Skeletal muscle satellite cell (primary cell): Measurements from ENCODE around the gene FHIT.

ENCODE experiments used
- H3K27me3 ChIP-seq: 2 replicates; pipeline ENCODE4 v1.7.0; 2013; ENCODE audit warnings: low read length; ENCODE audit not compliant: control insufficient read depth, insufficient read depth
- H3K36me3 ChIP-seq: 2 replicates; pipeline ENCODE4 v1.7.0; 2013; ENCODE audit warnings: mild to moderate bottlenecking, control low read depth, low read length; ENCODE audit not compliant: insufficient read depth
- H3K4me1 ChIP-seq: 2 replicates; pipeline ENCODE4 v1.7.0; 2013; ENCODE audit warnings: low read length; ENCODE audit not compliant: control insufficient read depth, insufficient read depth
- H3K4me2 ChIP-seq: 2 replicates; pipeline ENCODE4 v1.7.0; 2013; ENCODE audit warnings: mild to moderate bottlenecking, low read length
- H3K4me3 ChIP-seq: 2 replicates; pipeline ENCODE4 v1.7.0; 2013; ENCODE audit warnings: low read length
- H3K9ac ChIP-seq: 2 replicates; pipeline ENCODE4 v1.7.0; 2013; ENCODE audit warnings: mild to moderate bottlenecking, low read depth, low read length, moderate library complexity
- H3K9me3 ChIP-seq: replicated peaks from 2 replicates; pipeline ENCODE4 v1.7.0; 2013; ENCODE audit warnings: mild to moderate bottlenecking, control low read depth, low read length

Gene FHIT

DNA sequence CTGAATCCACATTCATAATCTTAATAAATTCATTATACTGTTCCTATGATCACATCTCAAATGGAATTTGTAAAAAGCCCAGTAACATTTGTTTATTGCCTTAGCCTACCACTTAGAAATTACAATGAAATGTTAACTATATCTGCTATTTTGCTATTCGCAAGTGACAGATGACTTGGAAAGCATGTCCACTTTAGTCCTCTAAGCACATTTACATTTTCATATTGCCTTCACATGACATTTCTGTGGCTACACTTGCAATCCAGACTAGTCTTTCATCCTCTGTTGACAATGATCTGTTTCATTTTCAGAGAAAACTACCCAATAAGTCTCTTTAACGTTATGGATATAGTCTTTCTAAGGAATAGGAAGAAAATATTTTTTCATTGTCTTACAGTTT is 741.8 kb downstream of the FHIT start:
- no peaks in the 10 kb centered on the region for H3K27me3 ChIP-seq
- H3K9ac ChIP-seq, result no peak overlapping the region
- no peak overlapping the region for H3K4me2 ChIP-seq
- H3K4me3 ChIP-seq, result no peak overlapping the region
- H3K9me3 ChIP-seq, result no peaks in the 10 kb centered on the region
- no peaks in the 10 kb centered on the region for H3K36me3 ChIP-seq
- H3K4me1 ChIP-seq, result no peaks in the 10 kb centered on the region

DNA sequence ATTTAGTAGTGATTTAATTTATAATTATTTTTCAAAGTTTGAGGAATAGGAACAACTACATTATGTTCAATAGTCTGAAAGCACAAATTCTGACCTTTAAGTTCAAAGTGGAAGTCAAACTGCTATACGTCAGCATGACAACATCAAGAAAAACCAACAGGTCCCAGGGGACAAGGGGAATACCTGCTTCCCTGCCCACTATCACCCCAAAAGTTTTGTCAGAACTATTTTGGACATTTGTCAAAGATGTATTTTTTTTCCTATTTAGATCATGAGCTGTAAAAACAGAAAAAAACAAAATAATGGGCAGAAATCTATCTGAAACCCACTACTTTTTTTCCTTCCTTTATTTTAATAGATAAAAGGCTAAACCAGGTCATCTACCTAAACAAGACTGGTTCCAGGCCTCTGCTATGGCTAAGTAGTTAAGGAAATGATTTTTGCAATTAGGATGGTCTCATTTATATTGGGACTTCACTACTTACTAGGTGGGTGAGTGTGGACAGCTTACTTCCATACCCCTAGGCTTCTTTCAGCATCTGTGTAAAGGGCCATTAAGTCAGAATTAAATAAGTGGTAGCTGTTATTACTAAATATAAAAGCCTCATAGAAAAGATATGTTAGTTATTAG is 746.3 kb downstream of the FHIT start:
- H3K9ac ChIP-seq, result no peak overlapping the region
- H3K4me1 ChIP-seq, result no peaks in the 10 kb centered on the region
- H3K9me3 ChIP-seq, result no peaks in the 10 kb centered on the region
- no peak overlapping the region for H3K4me3 ChIP-seq
- H3K4me2 ChIP-seq, result no peak overlapping the region
- H3K27me3 ChIP-seq, result no peaks in the 10 kb centered on the region
- H3K36me3 ChIP-seq, result no peaks in the 10 kb centered on the region

DNA sequence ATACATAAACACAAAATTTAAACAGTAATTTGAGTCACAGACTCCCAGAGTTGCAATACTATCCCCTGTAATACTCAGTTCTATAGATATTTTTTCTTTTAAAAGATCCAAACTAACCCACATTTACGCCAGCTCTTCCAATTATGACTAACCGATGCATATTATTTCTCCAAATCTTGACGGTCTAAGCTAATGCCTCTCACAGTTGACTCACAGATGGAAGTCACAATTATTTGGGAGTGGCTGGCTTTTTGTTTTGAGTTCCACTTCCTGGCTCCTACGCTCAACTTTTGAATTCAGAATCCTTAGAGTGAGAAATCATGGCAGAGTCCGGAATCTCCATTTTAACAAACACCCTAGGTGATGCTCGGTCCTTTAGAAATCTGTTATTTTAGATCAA is 749.9 kb downstream of the FHIT start:
- H3K36me3 ChIP-seq, result no peaks in the 10 kb centered on the region
- no peaks in the 10 kb centered on the region for H3K9me3 ChIP-seq
- H3K4me1 ChIP-seq, result no peaks in the 10 kb centered on the region
- H3K9ac ChIP-seq, result no peak overlapping the region
- H3K4me3 ChIP-seq, result no peak overlapping the region
- H3K27me3 ChIP-seq, result no peaks in the 10 kb centered on the region
- no peak overlapping the region for H3K4me2 ChIP-seq

DNA sequence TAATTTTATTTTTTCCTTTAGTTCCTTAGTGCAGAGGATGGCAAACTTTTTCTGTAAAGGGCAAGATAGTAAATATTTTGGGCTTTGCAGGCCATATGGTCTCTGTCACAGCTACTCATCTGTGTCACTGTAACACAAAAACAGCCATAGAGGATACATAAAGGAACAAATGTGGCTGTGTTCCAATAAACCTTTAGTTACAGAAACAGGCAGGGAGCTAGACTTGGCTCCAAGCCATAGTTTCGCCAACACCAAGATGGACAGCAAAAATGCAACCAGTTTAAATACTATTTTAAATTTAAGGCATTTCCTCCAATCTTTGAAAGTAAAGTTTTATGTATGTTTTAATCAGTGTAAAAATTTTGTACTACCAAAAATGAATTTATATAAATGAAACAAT is 753.4 kb downstream of the FHIT start:
- H3K27me3 ChIP-seq, result no peaks in the 10 kb centered on the region

DNA sequence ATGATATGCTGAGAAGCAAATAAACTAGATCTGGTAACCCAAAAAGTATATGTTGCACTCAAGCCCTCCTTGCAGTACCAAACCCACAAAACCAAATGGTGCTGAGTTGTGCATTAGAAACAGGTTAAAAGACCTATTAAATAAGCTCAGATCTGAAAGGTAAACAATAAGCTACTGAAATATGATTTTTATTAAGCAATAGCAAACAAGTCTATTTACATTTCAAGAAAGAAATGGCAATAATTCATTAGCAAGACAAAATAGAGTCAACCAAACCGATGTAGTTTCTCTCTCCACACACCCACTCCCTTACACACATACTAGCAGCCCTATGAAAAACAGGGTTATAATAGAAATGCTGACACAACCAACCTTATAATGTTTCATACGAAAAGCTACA is 760.3 kb downstream of the FHIT start:
- no peaks in the 10 kb centered on the region for H3K36me3 ChIP-seq
- no peak overlapping the region for H3K4me3 ChIP-seq
- no peak overlapping the region for H3K4me2 ChIP-seq
- H3K4me1 ChIP-seq, result no peaks in the 10 kb centered on the region
- no peaks in the 10 kb centered on the region for H3K9me3 ChIP-seq
- H3K27me3 ChIP-seq, result no peaks in the 10 kb centered on the region
- H3K9ac ChIP-seq, result no peak overlapping the region

More for the DNA sequence above, 753.4 kb downstream of the FHIT start:
- H3K36me3 ChIP-seq, result no peaks in the 10 kb centered on the region
- H3K4me3 ChIP-seq, result no peak overlapping the region
- no peak overlapping the region for H3K9ac ChIP-seq
- no peak overlapping the region for H3K4me2 ChIP-seq
- H3K4me1 ChIP-seq, result no peaks in the 10 kb centered on the region
- H3K9me3 ChIP-seq, result no peaks in the 10 kb centered on the region

DNA sequence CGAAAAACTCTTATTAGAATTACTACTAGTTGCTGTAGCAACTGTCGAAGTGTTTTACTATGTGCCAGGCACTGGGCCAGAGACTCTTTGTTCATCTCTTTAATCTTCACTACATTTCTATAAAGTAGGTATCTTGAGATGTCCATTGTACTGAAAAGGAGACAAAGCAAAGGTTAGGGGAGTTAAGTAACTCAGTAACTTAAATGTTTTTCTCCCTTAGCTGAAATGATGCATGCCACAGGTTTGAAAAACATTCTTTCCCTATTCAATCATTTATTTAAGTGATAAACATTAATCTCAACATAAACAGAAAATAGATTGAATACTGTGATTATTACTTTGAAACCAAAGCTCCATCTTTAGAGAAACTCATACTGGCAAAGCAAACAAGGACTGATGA is 776.2 kb downstream of the FHIT start:
- Histone ChIP-seq H3K4me1 (no peaks in the 10 kb centered on the region), H3K9me3 (no peaks in the 10 kb centered on the region), H3K27me3 (no peaks in the 10 kb centered on the region), H3K4me3 (no peak overlapping the region), H3K9ac (no peak overlapping the region), H3K4me2 (no peak overlapping the region), H3K36me3 (no peaks in the 10 kb centered on the region)

DNA sequence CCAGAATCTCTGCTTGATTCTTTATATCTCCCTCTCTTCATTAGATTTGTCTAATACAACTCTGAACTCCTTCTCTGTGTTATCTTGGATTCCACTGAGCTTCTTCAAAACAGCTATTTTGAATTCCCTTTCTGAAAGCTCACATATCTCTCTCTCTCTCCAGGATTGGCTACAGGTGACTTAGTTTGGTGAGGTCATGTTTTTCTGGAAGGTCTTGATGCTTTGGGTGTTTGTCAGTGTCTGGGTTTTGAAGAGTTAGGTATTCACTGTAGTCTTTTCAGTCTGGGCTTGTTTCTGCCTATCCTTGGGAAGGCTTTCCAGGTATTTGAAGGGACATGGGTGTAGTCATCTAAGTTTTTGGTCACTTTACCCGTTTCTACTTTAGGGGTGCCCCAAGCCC is 781.8 kb downstream of the FHIT start:
- Histone ChIP-seq H3K4me2 (no peak overlapping the region), H3K4me3 (no peak overlapping the region), H3K36me3 (no peaks in the 10 kb centered on the region), H3K9ac (no peak overlapping the region), H3K9me3 (no peaks in the 10 kb centered on the region), H3K4me1 (no peaks in the 10 kb centered on the region), H3K27me3 (no peaks in the 10 kb centered on the region)

DNA sequence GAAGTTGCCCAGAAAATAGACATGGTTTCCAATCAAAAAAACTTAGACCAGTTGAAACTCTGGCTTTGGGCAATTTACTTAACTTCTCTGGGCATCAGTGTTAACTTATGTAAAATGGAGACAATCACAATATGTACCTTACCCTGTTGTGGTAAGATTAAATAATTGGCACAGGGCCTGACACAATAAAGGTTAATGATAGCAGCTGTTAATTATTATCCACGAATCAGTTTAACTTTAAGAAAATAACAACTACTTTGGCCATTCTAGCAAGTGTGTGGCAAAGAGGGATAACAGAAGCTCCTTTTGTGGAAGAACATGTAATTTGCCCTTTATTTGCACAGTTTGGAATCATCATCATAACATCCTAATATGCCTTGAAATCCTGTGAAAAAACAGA is 787.6 kb downstream of the FHIT start:
- H3K27me3 ChIP-seq, result no peaks in the 10 kb centered on the region
- H3K4me3 ChIP-seq, result no peak overlapping the region
- H3K4me1 ChIP-seq, result no peaks in the 10 kb centered on the region
- no peaks in the 10 kb centered on the region for H3K36me3 ChIP-seq
- no peak overlapping the region for H3K9ac ChIP-seq
- H3K4me2 ChIP-seq, result no peak overlapping the region
- H3K9me3 ChIP-seq, result no peaks in the 10 kb centered on the region

DNA sequence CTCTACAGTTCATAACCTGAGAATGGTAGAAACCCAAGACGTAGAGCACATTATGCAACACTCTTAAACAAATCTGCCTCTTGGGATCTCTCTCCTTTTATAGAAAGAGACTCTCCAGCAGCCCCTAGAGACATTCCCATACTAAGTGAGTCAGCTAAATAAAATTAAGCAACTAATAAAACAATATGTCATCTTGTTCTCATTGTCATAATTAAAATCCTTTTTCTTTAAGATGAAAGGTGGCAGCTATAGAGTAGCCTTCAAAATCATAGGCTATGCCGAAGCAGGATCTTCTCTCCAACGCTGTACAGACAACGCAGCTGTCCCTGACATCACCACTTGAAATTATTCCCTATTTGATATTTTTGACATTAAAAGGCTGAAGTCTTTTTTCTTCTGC is 790.0 kb downstream of the FHIT start:
- H3K9ac ChIP-seq, result no peak overlapping the region
- H3K36me3 ChIP-seq, result no peaks in the 10 kb centered on the region
- H3K4me2 ChIP-seq, result no peak overlapping the region
- no peaks in the 10 kb centered on the region for H3K27me3 ChIP-seq
- no peaks in the 10 kb centered on the region for H3K4me1 ChIP-seq
- H3K9me3 ChIP-seq, result no peaks in the 10 kb centered on the region
- no peak overlapping the region for H3K4me3 ChIP-seq

DNA sequence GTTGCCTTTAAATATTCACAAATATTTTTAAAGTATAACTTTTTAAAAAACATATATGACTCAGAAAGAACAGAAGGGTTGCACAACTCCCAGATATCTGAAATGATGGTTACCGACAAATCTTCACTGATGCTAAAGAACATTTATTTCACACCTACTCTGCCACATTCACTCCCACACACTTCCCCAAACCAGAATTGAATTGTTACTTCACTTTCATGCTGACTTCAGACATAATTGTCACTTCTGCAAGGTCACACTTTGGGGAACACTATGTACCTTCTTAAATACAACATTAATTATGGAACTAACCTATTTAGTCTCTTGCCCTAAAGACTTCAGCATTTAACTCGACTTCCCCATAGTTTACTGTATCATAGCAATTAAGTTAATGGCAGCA is 795.1 kb downstream of the FHIT start:
- Histone ChIP-seq H3K9me3 (no peaks in the 10 kb centered on the region), H3K9ac (no peak overlapping the region), H3K36me3 (no peaks in the 10 kb centered on the region), H3K4me3 (no peak overlapping the region), H3K4me1 (no peaks in the 10 kb centered on the region), H3K27me3 (no peaks in the 10 kb centered on the region), H3K4me2 (no peak overlapping the region)

DNA sequence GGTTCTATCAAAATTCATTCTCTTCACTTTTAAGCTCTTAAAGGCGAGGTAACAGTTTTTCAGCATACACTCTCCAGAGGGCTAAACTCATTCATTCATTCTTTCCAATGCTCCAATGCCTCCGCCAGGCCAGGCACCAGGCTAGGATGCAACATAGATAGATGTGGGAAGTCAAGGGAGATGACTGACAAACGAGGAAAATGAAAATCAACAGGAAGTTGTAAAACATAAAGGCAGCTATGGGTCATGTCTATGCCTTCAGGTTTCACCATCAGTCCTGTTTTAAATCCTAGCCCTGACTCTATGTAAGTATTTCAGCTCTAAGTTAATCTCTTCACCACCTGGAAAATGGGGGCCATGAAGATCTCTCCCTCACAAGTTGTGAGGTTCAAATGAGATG is 797.9 kb downstream of the FHIT start:
- H3K27me3 ChIP-seq, result no peaks in the 10 kb centered on the region
- no peak overlapping the region for H3K9ac ChIP-seq
- H3K9me3 ChIP-seq, result no peaks in the 10 kb centered on the region
- H3K4me2 ChIP-seq, result no peak overlapping the region
- no peaks in the 10 kb centered on the region for H3K36me3 ChIP-seq
- H3K4me3 ChIP-seq, result no peak overlapping the region
- H3K4me1 ChIP-seq, result no peaks in the 10 kb centered on the region

DNA sequence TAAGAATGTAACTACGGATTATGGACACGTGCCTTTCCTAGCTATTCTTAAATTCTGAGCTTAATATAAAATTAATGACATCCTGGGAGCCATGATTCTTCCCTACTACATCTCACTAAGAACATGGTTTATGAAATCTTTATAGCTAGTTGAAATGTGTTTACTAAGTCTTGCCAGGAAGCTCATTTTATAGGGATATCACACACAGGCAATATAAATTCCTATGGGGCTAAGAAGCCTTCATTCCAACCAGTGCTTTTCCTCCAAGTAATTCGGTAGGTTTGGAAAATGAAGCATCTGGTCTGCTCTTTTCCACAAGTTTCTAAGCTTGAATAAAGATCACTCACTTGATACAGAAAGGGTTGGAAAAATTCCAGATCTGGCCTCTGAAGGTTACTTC is 802.6 kb downstream of the FHIT start:
- Histone ChIP-seq H3K36me3 (no peaks in the 10 kb centered on the region), H3K9ac (no peak overlapping the region), H3K27me3 (no peaks in the 10 kb centered on the region), H3K4me3 (no peak overlapping the region), H3K4me1 (no peaks in the 10 kb centered on the region), H3K4me2 (no peak overlapping the region), H3K9me3 (no peaks in the 10 kb centered on the region)
